Hematopoietic multipotent progenitor cell (in vitro differentiated cells): ENCODE measurements around the gene SLC4A7. TPM values are rescaled to one million over a fixed set of nuclear protein-coding genes. Genes with fewer than 3 reads are reported as not detected.
"Not testable (repeated sequence)": the region's sequence is repeated elsewhere in the genome, so short reads cannot be mapped to it uniquely, and the experiment has no call there.

Experiments used
- DNase-seq, 3 donors: peaks; one replicate each; pipeline ENCODE4 v3.0.0-alpha.2; 2011 to 2015; ENCODE audit warnings: low read depth in 2 of 3, low spot score in 2 of 3
- total RNA-seq: library from RNA; depleted of rRNA; stranded (reverse); fragments of >200 nt; gene quantifications from one replicate; pipeline ENCODE4 v1.2.3, GENCODE V29; 2012

The SLC4A7 gene
- total RNA-seq, result 9.7 TPM

GRCh38 chr3:27484015-27484844 is at the start of gene SLC4A7:
Gene SLC4A7 (minus strand): TSS chr3:27484384. CDS start chr3:27484126, 258 bp downstream.
- peak; percentile 96 for DNase-seq

DNA sequence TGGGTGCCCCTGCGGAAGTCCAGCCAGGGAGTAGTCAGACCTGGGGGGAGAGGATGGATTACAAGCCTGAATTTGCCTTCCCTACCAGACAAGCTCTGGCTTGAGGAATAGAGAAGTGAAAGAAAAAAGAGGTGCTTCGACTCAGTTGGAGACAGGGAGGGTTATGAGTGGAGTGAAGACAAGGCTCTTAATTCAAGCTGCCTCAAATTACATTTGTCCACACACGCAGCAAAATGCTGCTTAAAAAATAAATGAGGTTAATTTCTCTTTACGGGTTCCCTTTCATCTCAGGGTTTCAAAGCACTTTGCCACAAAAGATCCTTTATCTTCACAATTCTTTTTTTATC is 49.0 kb upstream of the SLC4A7 start:
- no peak for DNase-seq

DNA sequence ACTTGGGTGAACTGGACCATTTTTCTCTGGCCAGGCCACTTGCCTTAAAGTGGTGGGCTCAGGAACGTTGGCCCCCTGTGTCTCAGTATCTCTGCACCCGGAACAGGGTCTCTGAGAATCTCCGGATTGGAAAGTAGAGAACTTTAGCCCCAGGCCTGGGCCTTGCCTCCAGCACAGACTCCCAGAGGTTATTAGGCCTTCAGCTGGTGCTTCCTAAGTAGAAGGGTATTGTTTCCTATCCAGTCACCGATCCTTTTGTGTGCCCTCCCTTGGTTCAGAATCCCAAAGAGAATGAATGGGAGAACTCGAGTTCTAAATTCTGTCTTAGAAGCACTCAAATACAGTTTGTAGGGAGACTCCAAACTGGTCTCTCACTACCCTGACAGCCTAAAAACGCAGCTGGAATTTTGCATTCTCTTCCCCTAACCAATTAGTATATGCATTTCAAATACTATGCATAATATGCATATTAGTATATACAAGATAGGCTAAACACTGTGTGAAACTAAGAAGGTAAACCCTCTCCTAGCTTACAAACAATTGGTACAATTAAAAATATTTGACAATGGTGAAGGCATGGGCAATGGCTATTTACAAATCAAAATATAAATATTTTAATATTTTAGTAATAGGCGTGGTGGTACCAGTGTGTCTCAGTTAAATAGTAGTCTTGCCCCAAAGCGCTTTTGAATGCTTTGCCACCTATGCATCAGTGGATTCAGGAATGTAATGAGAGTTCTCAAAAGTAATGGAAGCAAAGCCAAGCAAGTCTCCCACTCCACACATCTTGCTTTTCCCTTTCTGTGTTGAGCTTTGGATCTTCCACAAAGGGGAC is 48.5 kb upstream of the SLC4A7 start:
- no peak for DNase-seq

DNA sequence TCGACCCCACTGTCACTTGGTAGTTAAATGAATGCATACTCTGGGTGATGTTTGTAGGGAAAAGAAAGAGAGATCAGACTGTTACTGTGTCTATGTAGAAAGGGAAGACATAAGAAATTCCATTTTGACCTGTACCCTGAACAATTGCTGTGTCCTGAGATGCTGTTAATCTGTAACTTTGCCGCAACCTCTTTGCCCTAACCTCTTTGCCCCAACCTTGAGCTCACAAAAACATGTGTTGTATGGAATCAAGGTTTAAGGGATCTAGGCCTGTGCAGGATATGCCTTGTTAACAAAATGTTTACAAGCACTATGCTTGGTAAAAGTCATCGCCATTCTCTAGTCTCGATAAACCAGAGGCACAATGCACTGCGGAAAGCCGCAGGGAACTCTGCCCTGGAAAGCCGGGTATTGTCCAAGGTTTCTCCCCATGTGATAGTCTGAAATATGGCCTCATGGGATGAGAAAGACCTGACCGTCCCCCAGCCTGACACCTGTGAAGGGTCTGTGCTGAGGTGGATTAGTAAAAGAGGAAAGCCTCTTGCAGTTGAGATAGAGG is 47.1 kb upstream of the SLC4A7 start:
- not testable (repeated sequence) for DNase-seq

DNA sequence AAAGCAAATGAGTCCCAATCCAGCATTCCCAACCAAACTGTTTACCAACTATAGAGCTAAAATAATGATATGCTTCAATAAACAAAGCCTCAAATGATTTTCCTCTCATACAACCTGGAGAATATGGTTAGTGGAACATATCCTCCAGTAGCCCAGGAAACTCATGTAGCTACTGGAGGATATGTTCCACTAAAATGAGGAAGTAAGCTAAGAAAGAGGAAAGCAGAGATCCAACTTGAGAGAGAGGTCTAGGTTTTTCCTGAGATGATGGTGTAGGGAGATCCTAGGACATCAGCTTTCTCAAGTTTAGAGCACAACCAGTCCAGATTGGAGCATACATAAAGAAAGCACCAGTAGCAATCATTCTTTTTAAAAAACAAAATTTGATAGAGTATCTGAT is 44.6 kb upstream of the SLC4A7 start:
- no peak for DNase-seq

DNA sequence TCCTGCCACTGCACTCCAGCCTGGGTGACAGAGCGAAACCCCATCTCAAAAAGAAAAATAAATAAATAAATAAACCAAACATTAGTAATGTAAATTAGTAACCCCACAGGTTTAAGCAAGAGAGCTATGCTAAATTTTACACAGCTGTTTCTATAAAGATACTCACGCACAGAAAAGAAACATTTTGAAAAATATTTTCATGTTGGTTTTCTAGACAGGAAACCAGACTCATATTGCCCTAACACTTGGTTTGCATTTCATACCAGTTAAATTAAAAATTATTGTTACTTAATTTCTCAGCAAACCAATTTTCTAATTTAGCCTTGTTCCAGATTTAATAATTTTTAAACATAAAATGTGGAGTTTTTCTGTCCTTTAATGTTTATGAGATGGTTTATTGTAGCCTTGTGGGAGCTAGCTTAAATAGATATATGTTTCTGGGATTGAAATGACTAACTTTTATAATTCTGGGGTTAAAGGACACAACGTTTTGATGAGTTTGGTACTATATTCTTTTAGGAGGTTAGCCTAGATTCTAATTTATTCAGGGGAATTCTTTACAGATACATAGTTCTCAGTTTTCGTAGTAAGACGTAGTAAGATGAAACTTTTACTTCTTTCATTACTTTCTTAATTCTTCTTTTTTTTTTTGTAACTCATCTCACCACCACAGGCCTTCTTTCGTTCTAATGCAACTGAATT is 42.6 kb upstream of the SLC4A7 start:
- no peak for DNase-seq

- DNase-seq, result no peak
These were observed 37.7 kb upstream of the SLC4A7 start for GRCh38 chr3:27521872-27522265.

DNA sequence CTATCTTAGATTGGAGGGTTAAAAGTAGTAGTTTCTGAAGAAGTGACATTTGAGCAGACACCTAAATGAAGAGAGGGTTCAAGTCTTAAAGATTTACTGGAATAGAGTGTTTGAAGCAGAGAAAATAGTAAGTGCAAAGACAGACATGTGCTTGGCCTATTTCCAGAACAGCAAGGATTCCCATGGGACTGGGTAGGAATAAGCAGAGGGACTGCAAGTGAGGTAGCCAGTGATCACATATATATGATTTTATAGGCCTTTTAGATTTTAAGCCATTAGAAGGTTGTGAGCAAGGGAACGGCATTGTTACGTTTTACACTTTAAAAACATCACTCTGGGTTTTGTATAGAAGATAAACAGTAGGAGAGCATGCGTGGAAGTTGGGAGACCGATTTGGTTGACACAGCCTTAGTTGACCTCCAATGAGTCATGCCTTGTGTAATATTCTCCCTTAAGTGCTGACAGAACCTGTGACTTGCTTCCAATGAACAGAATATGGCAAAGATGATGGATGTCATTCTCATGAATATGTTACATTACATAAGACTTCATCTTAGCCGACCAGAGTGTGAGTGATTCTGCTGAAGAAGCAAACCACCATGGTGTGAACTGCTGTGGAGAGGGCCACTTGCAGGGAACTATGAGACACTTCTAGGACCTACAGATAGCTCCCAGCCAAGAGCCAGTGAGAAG is 37.1 kb upstream of the SLC4A7 start:
- no peak for DNase-seq

- DNase-seq, result no peak
These were observed 27.7 kb upstream of the SLC4A7 start for GRCh38 chr3:27511724-27512422.

GRCh38 chr3:27509376-27509775 is 25.2 kb upstream of the SLC4A7 start:
- DNase-seq, result peak in 1 of 3 donors; percentile 30

GRCh38 chr3:27508424-27508823 is 24.2 kb upstream of the SLC4A7 start:
- DNase-seq, result no peak

DNA sequence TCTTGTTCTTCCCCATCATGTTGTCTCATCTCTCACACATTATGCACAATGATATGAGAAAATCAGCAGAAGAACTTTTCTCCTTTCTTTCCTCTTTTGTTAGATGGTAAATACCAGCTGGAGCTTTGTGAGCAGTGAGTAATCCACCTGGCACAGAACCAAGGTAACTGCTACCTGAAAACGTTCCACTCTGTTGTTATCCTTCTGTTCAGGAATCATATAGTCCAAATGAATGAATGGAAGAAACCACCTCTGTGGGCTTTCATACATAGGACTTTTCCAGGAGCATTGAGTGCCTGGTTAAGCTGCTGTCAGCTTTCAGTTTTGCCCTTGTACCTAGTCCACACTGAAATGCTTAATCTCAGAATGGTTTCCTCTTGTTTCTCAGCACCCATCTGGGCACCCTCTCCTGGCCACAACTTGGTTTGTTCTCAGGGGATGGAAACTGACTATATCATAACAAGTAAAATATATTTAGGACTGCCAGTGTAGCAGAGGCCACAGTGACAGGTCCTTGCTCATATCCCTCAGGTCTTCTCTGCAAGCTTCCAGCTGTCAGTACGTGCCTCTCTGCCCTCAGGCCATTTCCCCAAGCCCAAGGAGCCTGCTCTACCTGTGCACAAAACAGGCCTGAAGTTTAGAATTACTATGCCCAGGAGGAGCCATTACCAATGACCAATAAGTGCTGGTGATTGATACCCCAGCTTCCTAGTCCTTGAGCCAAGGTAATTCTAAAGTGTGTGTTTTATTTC is 23.5 kb upstream of the SLC4A7 start:
- no peak for DNase-seq

DNA sequence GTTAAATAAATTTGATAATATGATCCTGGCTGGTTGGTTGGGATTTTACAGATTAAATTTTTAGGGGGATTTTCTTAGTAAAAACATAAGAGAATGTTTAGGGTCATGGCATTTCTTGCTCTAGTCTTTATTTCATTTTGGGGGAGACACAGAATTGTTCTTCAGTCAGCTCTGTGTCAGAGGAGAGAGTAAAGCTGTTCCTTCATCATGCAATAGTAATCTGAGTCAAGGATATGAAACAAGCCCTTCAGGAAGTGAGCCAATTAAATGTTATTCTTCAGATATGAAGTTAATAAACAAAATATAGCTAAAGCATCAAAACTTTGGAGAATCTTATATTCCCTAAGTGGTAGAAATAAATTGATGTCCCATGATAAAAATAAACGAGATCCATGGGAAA is 22.9 kb upstream of the SLC4A7 start:
- DNase-seq, result no peak

DNA sequence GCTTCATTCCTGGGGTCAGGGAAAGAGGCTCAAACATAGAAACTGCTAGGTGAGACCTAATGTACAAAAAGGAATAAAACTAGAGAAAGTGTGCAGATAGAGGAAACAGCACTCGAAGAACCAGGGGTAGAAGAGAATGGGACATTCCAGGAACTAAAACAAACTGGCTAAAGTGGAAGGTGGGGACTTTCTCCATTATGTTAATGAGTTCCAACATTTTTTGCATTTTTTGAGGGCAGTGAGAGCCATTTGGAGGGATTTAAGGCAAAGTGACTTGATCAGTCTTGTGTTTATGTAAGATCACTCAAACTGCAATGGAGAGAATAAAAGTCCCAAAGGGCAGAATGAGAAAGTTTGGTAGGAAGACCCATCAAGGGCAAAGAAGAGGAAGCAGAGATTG is 20.6 kb upstream of the SLC4A7 start:
- DNase-seq, result no peak

DNA sequence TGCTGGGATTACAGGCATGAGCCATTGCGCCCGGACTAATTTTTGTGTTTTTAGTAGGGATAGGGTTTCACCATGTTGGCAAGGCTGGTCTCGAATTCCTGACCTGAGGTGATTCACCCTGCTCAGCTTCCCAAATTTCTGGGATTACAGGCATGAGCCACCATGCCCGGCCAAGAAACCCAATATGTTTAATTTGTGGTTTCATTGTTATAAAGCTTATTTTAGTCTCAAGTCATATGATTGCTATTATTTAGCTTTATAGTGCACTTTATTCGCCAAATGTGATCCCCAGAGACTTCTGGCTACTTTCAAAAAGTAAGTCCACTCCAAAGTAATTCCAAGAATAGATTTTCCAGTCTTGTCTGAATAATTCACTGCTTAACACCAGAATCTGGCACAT is 19.3 kb upstream of the SLC4A7 start:
- no peak for DNase-seq

DNA sequence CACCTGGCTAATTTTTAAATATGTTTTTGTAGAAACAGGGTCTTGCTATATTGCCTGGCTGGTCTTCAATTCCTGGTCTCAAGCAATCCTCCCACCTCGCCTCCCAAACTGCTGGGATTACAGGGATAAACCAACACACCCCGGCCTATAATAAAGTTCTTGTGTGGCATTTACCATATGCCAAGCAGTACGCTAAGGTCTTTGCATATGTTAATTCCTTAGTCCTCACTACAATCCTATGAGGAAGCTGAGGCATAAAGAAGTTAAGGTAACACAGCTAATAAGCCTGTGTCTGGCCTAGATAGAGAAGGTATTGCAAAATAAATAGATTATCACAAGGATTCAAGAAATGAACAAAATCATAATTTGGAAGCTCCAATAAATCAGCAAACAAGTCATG is 17.6 kb upstream of the SLC4A7 start:
- DNase-seq, result no peak

DNA sequence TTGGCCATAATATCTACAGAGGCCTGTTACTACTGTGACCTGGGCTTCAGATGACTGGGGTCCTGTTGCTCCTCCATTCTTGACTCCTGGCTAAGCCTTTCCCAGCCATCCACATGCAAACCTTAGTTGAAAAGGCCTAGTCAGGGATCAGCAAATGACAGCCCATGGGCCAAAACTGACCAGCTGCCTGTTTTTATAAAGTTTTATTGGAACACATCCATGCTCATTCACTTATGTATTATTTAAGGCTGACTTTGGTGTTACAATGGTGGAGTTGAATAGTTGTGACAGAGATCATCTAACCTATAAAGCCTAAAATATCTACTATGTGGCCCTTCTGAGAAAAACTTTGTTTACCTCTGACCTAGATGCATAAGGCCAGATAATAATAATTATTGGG is 16.8 kb upstream of the SLC4A7 start:
- no peak for DNase-seq

DNA sequence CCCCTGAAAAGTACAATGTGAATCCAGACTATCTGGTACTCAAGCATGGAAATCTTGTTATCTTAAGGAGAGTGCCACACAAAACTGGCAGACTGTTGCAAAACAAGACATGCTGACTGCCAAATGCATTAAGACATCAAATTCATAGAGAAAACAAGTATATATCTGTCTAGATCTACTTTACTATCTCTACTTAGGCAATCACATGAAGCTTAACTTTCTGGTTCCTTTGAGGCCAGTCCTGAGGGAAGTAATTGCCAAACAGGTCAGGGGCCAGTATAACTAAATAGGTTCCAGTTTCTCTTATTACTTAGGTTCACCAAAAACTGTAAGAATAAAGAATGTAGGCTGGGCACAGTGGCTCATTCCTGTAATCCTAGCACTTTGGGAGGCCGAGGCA is 15.9 kb upstream of the SLC4A7 start:
- DNase-seq, result no peak

DNA sequence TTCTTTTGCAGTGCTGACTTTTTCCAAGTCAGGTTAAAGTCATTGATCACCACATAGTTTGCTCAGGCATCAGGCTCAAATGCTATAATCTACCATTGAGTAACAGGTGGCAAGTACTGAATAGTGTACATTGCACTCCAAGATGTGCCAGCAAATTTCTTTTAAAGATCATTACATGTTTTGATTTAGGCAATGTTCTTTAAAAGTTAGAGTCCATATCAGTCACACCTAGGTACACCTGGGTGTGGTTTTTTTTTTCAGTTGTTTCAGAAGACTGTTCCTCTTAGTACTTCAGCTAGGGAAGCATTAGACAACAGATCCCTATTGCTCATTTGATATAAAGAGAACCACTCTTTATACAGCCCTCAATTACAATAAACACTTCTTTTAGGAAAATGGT is 10.6 kb upstream of the SLC4A7 start:
- DNase-seq, result no peak
